H9 (cell line): ENCODE results near the gene TEX11. TPM values are rescaled to one million over a fixed set of nuclear protein-coding genes. Genes with fewer than 3 reads are reported as not detected.

Experiments used
- DNase-seq: peaks from one replicate; pipeline ENCODE4 v3.0.0-alpha.2; 2017
- H2AFZ ChIP-seq: one replicate; pipeline ENCODE4 v1.6.1; 2013; ENCODE audit warnings: mild to moderate bottlenecking, low read length, control low read depth, moderate library complexity
- H2AK5ac ChIP-seq: 2 replicates; pipeline ENCODE4 v1.6.1; 2013; ENCODE audit warnings: low read length, control low read depth, mixed read lengths; ENCODE audit not compliant: insufficient read length
- H2BK120ac ChIP-seq: one replicate; pipeline ENCODE4 v1.6.1; 2013; ENCODE audit warnings: low read depth, mild to moderate bottlenecking, low read length, control low read depth, inconsistent platforms; ENCODE audit not compliant: poor library complexity, severe bottlenecking
- H2BK12ac ChIP-seq: 2 replicates; pipeline ENCODE4 v1.6.1; 2013; ENCODE audit warnings: low read length, control low read depth, mixed read lengths, low read depth; ENCODE audit not compliant: insufficient read length
- H2BK15ac ChIP-seq: 2 replicates; pipeline ENCODE4 v1.6.1; 2013; ENCODE audit warnings: low read depth, low read length, control low read depth
- H2BK20ac ChIP-seq: one replicate; pipeline ENCODE4 v1.6.1; 2013; ENCODE audit warnings: low read depth, mild to moderate bottlenecking, low read length, control low read depth, inconsistent platforms; ENCODE audit not compliant: poor library complexity, severe bottlenecking
- H2BK5ac ChIP-seq: 2 replicates; pipeline ENCODE4 v1.6.1; 2013; ENCODE audit warnings: low read length, control low read depth, mixed read lengths; ENCODE audit not compliant: insufficient read length
- H3K14ac ChIP-seq: 2 replicates; pipeline ENCODE4 v1.6.1; 2013; ENCODE audit warnings: low read length, control low read depth; ENCODE audit not compliant: insufficient read depth
- H3K18ac ChIP-seq: 2 replicates; pipeline ENCODE4 v1.6.1; 2013; ENCODE audit warnings: low read depth, mild to moderate bottlenecking, mixed read lengths, low read length, control low read depth; ENCODE audit not compliant: insufficient read length
- H3K23ac ChIP-seq: 2 replicates; pipeline ENCODE4 v1.6.1; 2013; ENCODE audit warnings: low read length, control low read depth, mixed read lengths, low read depth; ENCODE audit not compliant: insufficient read length
- H3K23me2 ChIP-seq: 2 replicates; pipeline ENCODE4 v1.6.1; 2013; ENCODE audit warnings: low read depth, mild to moderate bottlenecking, mixed read lengths, low read length, control low read depth; ENCODE audit not compliant: insufficient read length, poor library complexity, severe bottlenecking
- H3K27ac ChIP-seq: 2 replicates; pipeline ENCODE4 v1.5.1; 2013; ENCODE audit warnings: low read length, control low read depth, mixed read lengths, low read depth; ENCODE audit not compliant: insufficient read length
- H3K27me3 ChIP-seq: 2 replicates; pipeline ENCODE4 v1.6.1; 2013; ENCODE audit warnings: low read length, control low read depth, inconsistent platforms; ENCODE audit not compliant: insufficient read depth
- H3K4ac ChIP-seq: 2 replicates; pipeline ENCODE4 v1.6.1; 2013; ENCODE audit warnings: low read depth, mild to moderate bottlenecking, control low read depth, inconsistent platforms, low read length, moderate library complexity
- H3K4me1 ChIP-seq: 2 replicates; pipeline ENCODE4 v1.6.1; 2013; ENCODE audit warnings: low read length, control low read depth, inconsistent platforms; ENCODE audit not compliant: insufficient read depth
- H3K4me2 ChIP-seq: 2 replicates; pipeline ENCODE4 v1.6.1; 2013; ENCODE audit warnings: low read length, control low read depth, mixed read lengths; ENCODE audit not compliant: insufficient read length, insufficient read depth
- H3K56ac ChIP-seq: 2 replicates; pipeline ENCODE4 v1.6.1; 2013; ENCODE audit warnings: low read depth, mild to moderate bottlenecking, mixed read lengths, low read length, control low read depth; ENCODE audit not compliant: insufficient read length
- H3K79me1 ChIP-seq: 2 replicates; pipeline ENCODE4 v1.6.1; 2013; ENCODE audit warnings: low read depth, mild to moderate bottlenecking, moderate library complexity, low read length, control low read depth, inconsistent platforms; ENCODE audit not compliant: insufficient read depth, poor library complexity, severe bottlenecking
- H3K79me2 ChIP-seq: 2 replicates; pipeline ENCODE4 v1.6.1; 2013; ENCODE audit warnings: low read length, control low read depth, inconsistent platforms; ENCODE audit not compliant: insufficient read depth
- H3K9ac ChIP-seq: 2 replicates; pipeline ENCODE4 v1.6.1; 2013; ENCODE audit warnings: low read length, control low read depth, mixed read lengths; ENCODE audit not compliant: insufficient read length; ENCODE audit errors: extremely low read depth
- H3K9me3 ChIP-seq: one replicate; pipeline ENCODE4 v1.6.1; 2013; ENCODE audit warnings: low read depth, low read length, inconsistent platforms; ENCODE audit not compliant: control insufficient read depth
- H3T11ph ChIP-seq: one replicate; pipeline ENCODE4 v1.6.1; 2013; ENCODE audit warnings: mild to moderate bottlenecking, low read length, control low read depth, inconsistent platforms
- H4K20me1 ChIP-seq: one replicate; pipeline ENCODE4 v1.6.1; 2013; ENCODE audit not compliant: control insufficient read depth, insufficient read length, insufficient read depth
- H4K5ac ChIP-seq: 2 replicates; pipeline ENCODE4 v1.6.1; 2013; ENCODE audit warnings: low read depth, mild to moderate bottlenecking, mixed read lengths, low read length, control low read depth; ENCODE audit not compliant: insufficient read length
- H4K8ac ChIP-seq: replicated peaks from 2 replicates; pipeline ENCODE4 v1.6.1; 2013; ENCODE audit warnings: low read length, control low read depth, mixed read lengths, low read depth; ENCODE audit not compliant: insufficient read length
- H4K91ac ChIP-seq: 2 replicates; pipeline ENCODE4 v1.6.1; 2013; ENCODE audit warnings: low read depth, mild to moderate bottlenecking, moderate library complexity, mixed read lengths, low read length, control low read depth; ENCODE audit not compliant: insufficient read length
- H3K27ac Mint-ChIP-seq, 3 experiments: 2 replicates in 2 of 3; 3 replicates in 1 of 3; pipeline ENCODE4 v1.8.0; 2020 to 2021; ENCODE audit warnings: mixed read lengths in 3 of 3, mild to moderate bottlenecking in 1 of 3, moderate library complexity in 1 of 3
- H3K27me3 Mint-ChIP-seq: 2 replicates; pipeline ENCODE4 v1.8.0; 2021; ENCODE audit warnings: low read depth, mild to moderate bottlenecking, moderate library complexity, mixed read lengths
- H3K36me3 Mint-ChIP-seq, 3 experiments: 2 replicates in 2 of 3; 3 replicates in 1 of 3; pipeline ENCODE4 v1.8.0; 2020 to 2021; ENCODE audit warnings: low read depth in 3 of 3, mixed read lengths in 3 of 3; ENCODE audit not compliant: insufficient read depth in 1 of 3
- H3K4me1 Mint-ChIP-seq, 2 experiments: 2 replicates each; pipeline ENCODE4 v1.8.0; 2020; ENCODE audit warnings: mixed read lengths in 2 of 2
- H3K4me3 Mint-ChIP-seq, 2 experiments: 2 replicates in 1 of 2; 3 replicates in 1 of 2; pipeline ENCODE4 v1.8.0; 2020 to 2021; ENCODE audit warnings: mild to moderate bottlenecking in 2 of 2, mixed read lengths in 2 of 2, moderate library complexity in 1 of 2
- H3K9me3 Mint-ChIP-seq, 2 experiments: 2 replicates in 1 of 2; 3 replicates in 1 of 2; pipeline ENCODE4 v1.8.0; 2020; ENCODE audit warnings: mild to moderate bottlenecking in 2 of 2, mixed read lengths in 2 of 2, moderate library complexity in 1 of 2
- WGBS: extraction: QIAGEN DNeasy Blood & Tissue Kit; methylation state at CpG from one replicate; pipeline ENCODE4 v1.1.7; 2013; ENCODE audit warnings: missing lambda C conversion rate, low lambda C conversion rate, mixed read lengths; ENCODE audit not compliant: insufficient read length; ENCODE audit errors: extremely low coverage; 5-methylcytosine and 5-hydroxymethylcytosine counted together
- total RNA-seq: library from RNA; stranded (reverse); gene quantifications from 2 replicates; pipeline ENCODE4 v1.2.1, GENCODE V29; 2021
- TF ChIP-seq, protein P1 (sequence below): fragments of 200-600 bp; sonication (generic); conservative IDR thresholded peaks from 3 replicates; pipeline ENCODE4 v1.8.0; 2021; ENCODE audit warnings: antibody characterized with exemption, mild to moderate bottlenecking

TEX11 gene
- total RNA-seq, 1 experiment from 2014 or later, result 0.22 TPM

DNA sequence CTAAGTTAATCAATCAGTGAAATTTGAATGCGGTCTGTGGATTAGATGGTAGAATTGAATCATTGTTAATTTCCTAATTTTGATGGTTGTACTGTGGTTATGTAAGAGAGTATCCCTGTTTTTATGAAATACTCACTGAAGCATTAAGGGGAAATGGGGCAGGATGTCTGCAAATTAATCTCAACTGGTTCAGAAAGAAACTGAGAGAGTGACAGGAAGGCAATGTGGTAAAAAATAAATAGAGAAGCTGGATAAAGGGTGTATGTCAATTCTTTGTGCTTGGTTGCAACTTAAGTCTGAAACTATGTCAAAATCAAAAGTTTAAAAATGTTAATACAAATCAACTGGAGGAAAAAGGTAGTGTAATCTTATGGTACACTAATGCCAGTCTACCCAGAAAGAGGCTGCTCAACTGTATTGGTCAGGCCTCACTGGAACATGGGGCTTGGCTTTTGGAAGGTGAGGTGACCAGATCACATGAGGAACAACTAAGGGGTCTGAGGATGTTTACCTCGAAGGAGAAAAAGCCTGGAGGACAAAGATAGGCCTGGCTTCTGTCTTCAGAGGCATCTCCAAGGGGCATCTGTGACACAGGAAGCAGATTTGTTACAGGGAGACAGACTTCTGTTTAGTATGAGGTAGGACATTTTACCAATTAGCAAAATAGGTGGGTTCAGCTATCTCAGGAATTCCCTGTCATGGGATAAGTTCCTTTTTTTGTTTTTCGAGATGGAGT is 380.7 kb downstream of the TEX11 start:
- H3K4me1 ChIP-seq, result no peaks in the 10 kb centered on the region
- H3T11ph ChIP-seq, result no peak overlapping the region
- TF ChIP-seq, protein P1, sequence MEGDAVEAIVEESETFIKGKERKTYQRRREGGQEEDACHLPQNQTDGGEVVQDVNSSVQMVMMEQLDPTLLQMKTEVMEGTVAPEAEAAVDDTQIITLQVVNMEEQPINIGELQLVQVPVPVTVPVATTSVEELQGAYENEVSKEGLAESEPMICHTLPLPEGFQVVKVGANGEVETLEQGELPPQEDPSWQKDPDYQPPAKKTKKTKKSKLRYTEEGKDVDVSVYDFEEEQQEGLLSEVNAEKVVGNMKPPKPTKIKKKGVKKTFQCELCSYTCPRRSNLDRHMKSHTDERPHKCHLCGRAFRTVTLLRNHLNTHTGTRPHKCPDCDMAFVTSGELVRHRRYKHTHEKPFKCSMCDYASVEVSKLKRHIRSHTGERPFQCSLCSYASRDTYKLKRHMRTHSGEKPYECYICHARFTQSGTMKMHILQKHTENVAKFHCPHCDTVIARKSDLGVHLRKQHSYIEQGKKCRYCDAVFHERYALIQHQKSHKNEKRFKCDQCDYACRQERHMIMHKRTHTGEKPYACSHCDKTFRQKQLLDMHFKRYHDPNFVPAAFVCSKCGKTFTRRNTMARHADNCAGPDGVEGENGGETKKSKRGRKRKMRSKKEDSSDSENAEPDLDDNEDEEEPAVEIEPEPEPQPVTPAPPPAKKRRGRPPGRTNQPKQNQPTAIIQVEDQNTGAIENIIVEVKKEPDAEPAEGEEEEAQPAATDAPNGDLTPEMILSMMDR, result no peak
- H2BK15ac ChIP-seq, result no peak overlapping the region
- no peaks in the 10 kb centered on the region for H3K27me3 ChIP-seq
- DNase-seq, result no peak
- no peak overlapping the region for H3K23ac ChIP-seq
- no peak overlapping the region for H3K14ac ChIP-seq
- no peak overlapping the region for H3K56ac ChIP-seq
- Mint-ChIP-seq H3K27me3 (no peaks in the 10 kb centered on the region), H3K4me1 (no peaks in the 10 kb centered on the region), H3K9me3 (peaks cover 61 to 64% of the 10 kb centered on the region in 2 experiments), H3K27ac (no peak overlapping the region), H3K4me3 (no peak overlapping the region), H3K36me3 (peaks cover 0 to 2% (median 2%) of the 10 kb centered on the region in 3 experiments; a peak in 2 of 7 replicates)
- H2AK5ac ChIP-seq, result no peak overlapping the region
- no peak overlapping the region for H2BK12ac ChIP-seq
- H4K8ac ChIP-seq, result no peak overlapping the region
- H3K27ac ChIP-seq, result no peak overlapping the region
- H3K9me3 ChIP-seq, result peaks cover 16% of the 10 kb centered on the region
- no peak overlapping the region for H3K4me2 ChIP-seq
- no peaks in the 10 kb centered on the region for H3K79me1 ChIP-seq
- no peaks in the 10 kb centered on the region for H3K23me2 ChIP-seq
- no peak overlapping the region for H2AFZ ChIP-seq
- no peak overlapping the region for H3K4ac ChIP-seq
- H3K18ac ChIP-seq, result no peak overlapping the region
- H4K20me1 ChIP-seq, result no peaks in the 10 kb centered on the region
- H2BK20ac ChIP-seq, result no peak overlapping the region
- no peak overlapping the region for H4K91ac ChIP-seq
- no peak overlapping the region for H2BK5ac ChIP-seq
- no CpG with 5 or more reads among the region's 3 CpGs for WGBS
- no peak overlapping the region for H2BK120ac ChIP-seq
- H4K5ac ChIP-seq, result no peak overlapping the region
- no peaks in the 10 kb centered on the region for H3K79me2 ChIP-seq
- no peak overlapping the region for H3K9ac ChIP-seq
